ENCODE data around the gene UBR4.
"Not testable (repeated sequence)": the region's sequence is repeated elsewhere in the genome, so short reads cannot be mapped to it uniquely, and the experiment has no call there.

UBR4 gene

DNA sequence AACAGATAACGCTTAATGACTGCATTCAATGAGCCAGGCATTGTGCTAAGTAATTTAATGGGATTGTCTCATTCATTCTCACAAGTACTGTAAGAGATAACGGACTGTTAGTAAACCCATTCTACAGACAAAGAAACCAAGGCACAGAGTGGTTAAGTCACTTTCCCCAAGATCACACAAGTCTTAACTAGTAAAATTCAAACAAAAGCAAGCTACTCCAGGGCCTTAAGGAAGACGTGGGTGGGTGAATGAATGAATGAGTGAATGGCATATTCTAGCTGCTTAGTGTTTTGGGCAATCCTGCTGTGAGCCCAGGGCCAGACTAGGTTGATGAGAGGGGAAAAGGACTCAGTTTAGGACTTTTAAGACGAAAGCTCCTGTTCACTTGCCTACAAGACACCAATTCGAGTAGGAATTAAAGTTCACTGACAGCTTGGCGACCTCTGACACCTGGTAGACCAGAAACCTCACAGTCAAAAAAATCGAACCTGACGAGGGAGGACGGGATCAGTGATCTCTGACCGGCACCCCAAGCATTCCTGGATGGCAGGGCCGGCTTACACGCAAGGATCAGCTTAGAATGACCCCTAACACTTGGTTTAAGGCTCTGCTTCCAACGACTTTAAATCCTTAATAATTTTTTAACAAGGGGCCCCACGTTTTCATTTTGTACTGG lies 40.7 kb upstream of the UBR4 start:
- TF ChIP-seq, protein P1, sequence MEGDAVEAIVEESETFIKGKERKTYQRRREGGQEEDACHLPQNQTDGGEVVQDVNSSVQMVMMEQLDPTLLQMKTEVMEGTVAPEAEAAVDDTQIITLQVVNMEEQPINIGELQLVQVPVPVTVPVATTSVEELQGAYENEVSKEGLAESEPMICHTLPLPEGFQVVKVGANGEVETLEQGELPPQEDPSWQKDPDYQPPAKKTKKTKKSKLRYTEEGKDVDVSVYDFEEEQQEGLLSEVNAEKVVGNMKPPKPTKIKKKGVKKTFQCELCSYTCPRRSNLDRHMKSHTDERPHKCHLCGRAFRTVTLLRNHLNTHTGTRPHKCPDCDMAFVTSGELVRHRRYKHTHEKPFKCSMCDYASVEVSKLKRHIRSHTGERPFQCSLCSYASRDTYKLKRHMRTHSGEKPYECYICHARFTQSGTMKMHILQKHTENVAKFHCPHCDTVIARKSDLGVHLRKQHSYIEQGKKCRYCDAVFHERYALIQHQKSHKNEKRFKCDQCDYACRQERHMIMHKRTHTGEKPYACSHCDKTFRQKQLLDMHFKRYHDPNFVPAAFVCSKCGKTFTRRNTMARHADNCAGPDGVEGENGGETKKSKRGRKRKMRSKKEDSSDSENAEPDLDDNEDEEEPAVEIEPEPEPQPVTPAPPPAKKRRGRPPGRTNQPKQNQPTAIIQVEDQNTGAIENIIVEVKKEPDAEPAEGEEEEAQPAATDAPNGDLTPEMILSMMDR (conservative IDR thresholded peaks at IDR 0.05; ENCODE audit: low read depth, low read length), result no peak
- H3K4me3 ChIP-seq (ENCODE audit: low read length), result peak overlapping the region; percentile 99
- DNase-seq (ENCODE audit: low read depth), result no peak

DNA sequence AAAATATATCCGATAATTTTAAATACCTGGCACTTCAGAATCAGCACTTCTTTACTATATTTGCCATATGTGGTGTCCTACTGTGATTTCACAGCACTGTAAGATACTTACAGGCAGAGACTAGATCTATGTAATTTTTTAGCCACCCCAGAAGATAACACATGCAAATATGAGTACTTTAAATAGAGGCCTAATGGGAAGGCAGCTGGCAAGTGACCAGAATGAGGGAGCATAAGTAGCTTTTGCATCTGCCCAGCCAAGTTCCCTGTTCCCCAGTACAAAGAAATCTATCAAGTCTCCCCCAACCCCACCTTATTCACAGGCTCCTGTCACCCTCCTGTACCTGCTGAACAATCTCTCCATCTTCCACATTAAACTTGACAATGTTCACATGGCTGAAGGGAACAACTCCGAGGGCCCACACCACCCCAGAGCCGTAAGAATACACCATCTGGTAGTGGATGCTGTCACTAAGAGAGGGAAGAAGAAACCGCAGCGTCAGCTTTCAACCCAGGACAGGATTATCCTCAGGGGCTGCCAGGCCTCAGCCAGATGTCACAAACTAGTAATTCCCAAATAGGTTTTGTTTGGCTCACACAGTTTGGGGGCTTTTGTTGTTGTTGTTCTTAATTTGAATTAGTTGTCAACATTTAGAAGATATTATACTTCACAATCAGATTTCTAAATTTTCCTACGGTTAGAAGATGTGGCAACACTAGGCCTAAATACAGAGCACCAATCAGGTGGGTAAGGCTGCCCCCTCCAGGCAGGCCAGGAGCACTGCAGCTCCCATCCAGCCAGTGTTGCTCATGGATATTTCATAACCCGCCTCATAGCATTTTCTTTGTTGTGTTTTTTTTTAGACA lies 30.8 kb upstream of the UBR4 start:
- no peak overlapping the region for H3K4me3 ChIP-seq (ENCODE audit: low read length)
- peak; percentile 10 for DNase-seq (ENCODE audit: low read depth)
- TF ChIP-seq, protein P1 (conservative IDR thresholded peaks at IDR 0.05; ENCODE audit: low read depth, low read length), result peak; percentile 93

DNA sequence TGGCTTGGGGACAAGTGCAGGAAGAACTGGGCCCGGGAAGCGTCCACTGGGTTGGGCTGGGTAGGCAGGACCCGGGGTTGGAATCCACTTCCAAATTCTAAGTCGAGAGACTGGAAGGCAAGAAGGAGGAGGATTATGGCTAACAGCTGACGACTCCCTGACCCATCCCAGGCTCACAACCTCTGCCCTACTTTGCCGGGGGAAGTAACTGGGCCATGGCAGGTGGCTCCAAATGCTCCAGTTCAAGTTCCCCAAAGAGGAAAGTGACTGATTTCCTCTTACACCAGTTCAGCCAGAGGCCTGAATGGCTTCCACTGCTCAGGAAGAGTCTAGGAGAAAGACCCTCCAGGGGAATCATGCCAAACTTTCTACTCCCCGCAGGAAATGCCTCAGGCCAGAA lies 29.8 kb upstream of the UBR4 start:
- H3K4me3 ChIP-seq (ENCODE audit: low read length), result no peak overlapping the region
- no peak for DNase-seq (ENCODE audit: low read depth)
- TF ChIP-seq, protein P1 (conservative IDR thresholded peaks at IDR 0.05; ENCODE audit: low read depth, low read length), result no peak

DNA sequence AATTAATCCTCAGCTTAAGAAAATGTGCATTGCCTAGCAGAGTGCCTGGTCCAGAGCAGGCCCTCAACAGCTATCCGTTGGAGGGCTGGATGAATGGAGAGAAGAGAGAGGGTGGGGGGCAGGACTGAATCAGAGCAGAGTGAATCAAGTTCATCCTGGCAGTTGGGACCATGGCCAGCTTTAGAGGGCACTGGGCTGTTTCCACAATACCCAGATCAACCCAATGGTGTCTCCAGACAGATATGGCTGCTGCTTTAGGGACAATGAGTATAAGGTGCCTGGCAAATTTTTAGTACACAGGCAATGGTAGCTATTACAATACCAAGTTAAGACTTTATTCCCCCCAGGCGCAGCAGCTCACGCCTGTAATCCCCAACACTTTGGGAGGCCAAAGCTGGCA lies 24.2 kb upstream of the UBR4 start:
- no peak overlapping the region for H3K4me3 ChIP-seq (ENCODE audit: low read length)
- DNase-seq (ENCODE audit: low read depth), result no peak
- TF ChIP-seq, protein P1 (conservative IDR thresholded peaks at IDR 0.05; ENCODE audit: low read depth, low read length), result no peak

DNA sequence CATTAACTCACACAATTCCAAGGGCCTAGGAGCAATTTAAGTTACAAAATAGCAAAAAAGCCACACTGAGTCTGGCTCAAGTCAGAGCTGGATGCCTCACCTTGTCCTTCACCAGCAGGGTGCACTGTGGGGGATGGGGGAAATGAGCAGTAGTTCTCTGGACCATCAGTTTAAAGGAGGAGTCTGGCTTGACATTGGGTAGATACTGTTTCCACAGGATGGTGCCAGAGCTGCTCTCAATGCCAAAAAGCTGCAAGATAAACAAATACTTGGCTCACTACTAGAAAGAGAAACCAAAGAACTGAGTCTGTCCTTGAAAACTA lies 22.4 kb upstream of the UBR4 start:
- TF ChIP-seq, protein P1 (conservative IDR thresholded peaks at IDR 0.05; ENCODE audit: low read depth, low read length), result peak; percentile 13
- no peak for DNase-seq (ENCODE audit: low read depth)
- no peak overlapping the region for H3K4me3 ChIP-seq (ENCODE audit: low read length)

DNA sequence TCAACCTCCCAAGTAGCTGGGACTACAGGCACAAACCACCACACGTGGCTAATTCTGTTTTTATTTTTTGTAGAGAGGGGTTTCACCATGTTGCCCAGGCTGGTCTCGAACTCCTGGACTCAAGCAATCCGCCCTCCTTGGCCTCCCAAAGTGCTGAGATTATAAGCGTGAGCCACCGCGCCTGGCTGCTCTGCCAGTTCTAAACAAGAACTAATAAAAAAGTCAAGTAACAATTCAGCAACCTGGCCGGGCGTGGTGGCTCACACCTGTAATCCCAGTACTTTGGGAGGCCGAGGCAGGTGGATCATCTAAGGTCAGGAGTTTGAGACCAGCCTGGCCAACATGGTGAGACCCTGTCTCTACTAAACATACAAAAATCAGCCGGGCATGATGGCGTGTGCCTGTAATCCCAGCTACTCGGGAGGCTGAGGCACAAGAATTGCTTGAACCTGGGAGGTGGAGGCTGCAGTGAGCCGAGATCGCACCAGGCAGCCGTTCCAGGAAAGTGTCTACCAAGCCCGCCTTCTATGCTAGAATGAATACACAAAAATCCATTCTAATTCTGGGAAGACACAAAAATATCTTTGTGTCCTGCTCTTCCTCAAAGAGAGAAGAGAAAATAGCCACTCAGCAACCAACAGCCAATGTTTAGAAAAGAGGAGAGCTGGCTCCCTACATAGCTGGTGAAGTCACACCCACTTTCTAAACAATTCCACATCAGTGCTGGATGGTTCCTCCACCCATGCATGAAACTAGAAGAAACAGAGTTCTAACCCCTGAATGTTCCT lies 21.9 kb upstream of the UBR4 start:
- not testable (repeated sequence) for DNase-seq (ENCODE audit: low read depth); H3K4me3 ChIP-seq (ENCODE audit: low read length)

DNA sequence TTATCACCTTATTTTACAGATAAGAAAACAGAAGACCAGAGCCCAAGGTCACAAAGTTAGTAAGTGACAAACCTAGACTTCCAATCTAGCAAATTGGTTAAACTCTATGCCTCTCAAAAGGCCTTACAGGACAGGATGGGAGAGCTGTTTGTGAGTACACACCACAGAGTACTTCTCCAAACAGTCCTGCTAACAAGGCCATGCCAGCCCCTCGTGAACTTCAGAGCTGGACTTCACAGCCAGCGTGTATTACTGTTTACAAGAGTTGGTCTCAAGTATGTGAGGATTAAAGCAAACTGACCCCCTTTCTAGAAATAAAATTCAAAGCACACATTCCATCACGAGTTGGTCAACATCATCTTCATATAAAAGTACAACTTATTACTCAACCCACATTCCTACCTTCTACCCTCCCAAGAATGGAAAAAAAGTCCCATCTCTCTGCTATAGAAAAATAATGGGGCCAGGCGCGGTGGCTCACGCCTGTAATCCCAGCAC lies 19.8 kb upstream of the UBR4 start:
- no peak for DNase-seq (ENCODE audit: low read depth)
- TF ChIP-seq, protein P1 (conservative IDR thresholded peaks at IDR 0.05; ENCODE audit: low read depth, low read length), result no peak
- H3K4me3 ChIP-seq (ENCODE audit: low read length), result no peak overlapping the region

All from retinal pigment epithelial cell (primary cell).